HG03196 (cell line): ENCODE results near the gene MELTF.
A peak's percentile ranks its signal among the peaks of the same experiment; 100 is the strongest.
"Not testable (repeated sequence)": the region's sequence is repeated elsewhere in the genome, so short reads cannot be mapped to it uniquely, and the experiment has no call there.

Experiments
- ATAC-seq: cut with Tn5 transposase; IDR thresholded peaks from one replicate; pipeline ENCODE4 v1.9.1; 2021; ENCODE audit not compliant: unreplicated experiment

MELTF gene

GRCh38 chr3:197029511-197030167, at the start of gene MELTF:
TSS of gene MELTF (minus strand) at chr3:197029817. CDS start at chr3:197029702, 115 bp downstream.
- peak; percentile 58 for ATAC-seq

- ATAC-seq = no peak
Observed at GRCh38 chr3:197076415-197076814, 46.8 kb upstream of the MELTF start.

GRCh38 chr3:197068077-197068476, 38.5 kb upstream of the MELTF start:
- ATAC-seq = no peak

- ATAC-seq = no peak
Observed at GRCh38 chr3:197064771-197065170, 35.2 kb upstream of the MELTF start.

- no peak for ATAC-seq
Observed at GRCh38 chr3:197062446-197062845, 32.8 kb upstream of the MELTF start.

- not testable (repeated sequence) for ATAC-seq
Observed at GRCh38 chr3:197051637-197052036, 22.0 kb upstream of the MELTF start.

- peak; percentile 54 for ATAC-seq
Observed at GRCh38 chr3:197050511-197050910, 20.9 kb upstream of the MELTF start.

- no peak for ATAC-seq
Observed at GRCh38 chr3:197042539-197042938, 12.9 kb upstream of the MELTF start.

GRCh38 chr3:197041875-197042488, 12.4 kb upstream of the MELTF start:
- ATAC-seq = no peak

- no peak for ATAC-seq
Observed at GRCh38 chr3:197040658-197041057, 11.0 kb upstream of the MELTF start.

GRCh38 chr3:197038679-197039462, 9.3 kb upstream of the MELTF start:
- no peak for ATAC-seq

- no peak for ATAC-seq
Observed at GRCh38 chr3:197035577-197035976, 6.0 kb upstream of the MELTF start.

GRCh38 chr3:197034778-197035177, 5.2 kb upstream of the MELTF start:
- ATAC-seq = not testable (repeated sequence)

- ATAC-seq = not testable (repeated sequence)
Observed at GRCh38 chr3:197033764-197034163, 4.1 kb upstream of the MELTF start.

- ATAC-seq = no peak
Observed at GRCh38 chr3:197031315-197032285, 2.0 kb upstream of the MELTF start.

- ATAC-seq = no peak
Observed at GRCh38 chr3:197030379-197031314, 1.0 kb upstream of the MELTF start.

GRCh38 chr3:197028728-197029510, 698 bp downstream of the MELTF start:
- ATAC-seq = no peak

GRCh38 chr3:197027896-197028727, 1.5 kb downstream of the MELTF start:
- ATAC-seq = no peak
